GM10266 (cell line): ENCODE results near the gene EDN1.

ENCODE experiments used
- DNase-seq: peaks from one replicate; pipeline ENCODE4 v3.0.0; 2012; ENCODE audit errors: extremely low spot score
- CTCF ChIP-seq: IDR thresholded peaks from 2 replicates; pipeline ENCODE4 v1.5.1; 2012; ENCODE audit warnings: mild to moderate bottlenecking, low read depth; ENCODE audit not compliant: control insufficient read depth, insufficient read depth; ENCODE audit errors: missing control alignments

Gene EDN1

GRCh38 chr6:12298995-12299394, 8.8 kb downstream of the EDN1 start:
- DNase-seq = no peak
- TF ChIP-seq CTCF = no peak

- no peak for TF ChIP-seq CTCF
- DNase-seq = no peak
Measured at GRCh38 chr6:12301018-12301417, 10.9 kb downstream of the EDN1 start.

GRCh38 chr6:12304487-12304886, 14.3 kb downstream of the EDN1 start:
- no peak for TF ChIP-seq CTCF
- DNase-seq = no peak

GRCh38 chr6:12309070-12309469, 18.9 kb downstream of the EDN1 start:
- no peak for DNase-seq
- TF ChIP-seq CTCF = no peak

- TF ChIP-seq CTCF = peak; percentile 9
- DNase-seq = no peak
Measured at GRCh38 chr6:12311106-12311505, 20.9 kb downstream of the EDN1 start.

- no peak for TF ChIP-seq CTCF
- no peak for DNase-seq
Measured at GRCh38 chr6:12312736-12313135, 22.6 kb downstream of the EDN1 start.

GRCh38 chr6:12313306-12313991, 23.3 kb downstream of the EDN1 start:
- DNase-seq = no peak

More at GRCh38 chr6:12313306-12313991, 23.3 kb downstream of the EDN1 start:
- TF ChIP-seq CTCF = no peak
